Measurements from ENCODE around the gene PPIA. TPM values are rescaled to one million over a fixed set of nuclear protein-coding genes. Genes with fewer than 3 reads are reported as not detected.

The PPIA gene
- total RNA-seq, 1 experiment from 2014 or later = 2,409 TPM

DNA sequence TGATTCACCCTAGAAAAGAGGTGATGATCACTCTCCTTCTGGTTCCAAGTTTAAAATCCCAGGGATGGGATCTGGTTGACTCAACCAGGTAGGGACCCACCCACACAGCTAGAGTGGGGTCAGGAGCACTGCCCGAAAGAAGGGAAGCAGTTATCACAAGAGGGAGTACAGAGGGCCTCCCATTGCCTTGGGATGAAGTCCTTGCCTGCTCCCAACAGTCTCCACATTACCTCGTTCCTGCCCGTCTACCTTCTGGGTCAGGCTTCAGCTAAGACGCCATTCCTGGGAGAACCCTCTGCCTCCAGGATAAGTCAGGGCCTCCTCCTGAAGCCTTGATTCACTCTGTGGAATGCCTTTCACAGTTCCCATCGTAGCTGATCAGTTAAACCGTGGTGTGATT, 24.0 kb upstream of the PPIA start:
- Histone ChIP-seq H3K14ac (ENCODE audit: insufficient read depth, low read length) (no peak overlapping the region), H3K56ac (ENCODE audit: insufficient read length, low read depth, low read length) (no peak overlapping the region), H3K23ac (ENCODE audit: insufficient read length, low read depth, low read length) (no peak overlapping the region), H2BK5ac (ENCODE audit: insufficient read length, low read length) (no peak overlapping the region), H3K4me2 (ENCODE audit: insufficient read depth, insufficient read length, low read length) (no peak overlapping the region), H2AK5ac (ENCODE audit: insufficient read length, low read length) (no peak overlapping the region), H3K27me3 (ENCODE audit: insufficient read depth, low read length) (no peaks in the 10 kb centered on the region), H2BK15ac (ENCODE audit: low read depth, low read length) (no peak overlapping the region), H3T11ph (ENCODE audit: low read length) (no peak overlapping the region), H3K79me2 (ENCODE audit: insufficient read depth, low read length) (no peaks in the 10 kb centered on the region), H2BK12ac (ENCODE audit: insufficient read length, low read depth, low read length) (no peak overlapping the region), H3K4me1 (ENCODE audit: insufficient read depth, low read length) (no peaks in the 10 kb centered on the region), H4K20me1 (ENCODE audit: control insufficient read depth, insufficient read depth, insufficient read length) (no peaks in the 10 kb centered on the region), H3K27ac (ENCODE audit: insufficient read length, low read depth, low read length) (no peak overlapping the region), H3K9me3 (ENCODE audit: control insufficient read depth, low read depth, low read length) (no peaks in the 10 kb centered on the region), H3K4ac (ENCODE audit: low read depth, low read length) (no peak overlapping the region), H3K9ac (ENCODE audit: extremely low read depth, insufficient read length, low read length) (no peak overlapping the region), H2AFZ (ENCODE audit: low read length) (no peak overlapping the region), H4K91ac (ENCODE audit: insufficient read length, low read depth, low read length) (no peak overlapping the region), H4K5ac (ENCODE audit: insufficient read length, low read depth, low read length) (no peak overlapping the region), H3K79me1 (ENCODE audit: insufficient read depth, low read depth, low read length, poor library complexity, severe bottlenecking) (no peaks in the 10 kb centered on the region), H3K18ac (ENCODE audit: insufficient read length, low read depth, low read length) (no peak overlapping the region), H3K23me2 (ENCODE audit: insufficient read length, low read depth, low read length, poor library complexity, severe bottlenecking) (no peaks in the 10 kb centered on the region), H4K8ac (replicated peaks; ENCODE audit: insufficient read length, low read depth, low read length) (no peak overlapping the region), H2BK20ac (ENCODE audit: low read depth, low read length, poor library complexity, severe bottlenecking) (no peak overlapping the region), H2BK120ac (ENCODE audit: low read depth, low read length, poor library complexity, severe bottlenecking) (no peak overlapping the region)
- Mint-ChIP-seq H3K4me1 (peaks cover 11 to 16% of the 10 kb centered on the region in 2 experiments), H3K27ac (peak overlapping the region in 1 of 3 experiments; percentile 48; a peak in 1 of 7 replicates), H3K27me3 (ENCODE audit: low read depth) (peaks cover 8% of the 10 kb centered on the region), H3K4me3 (no peak overlapping the region), H3K36me3 (ENCODE audit: insufficient read depth in 1 of 3, low read depth in 3 of 3) (peaks cover 4 to 19% (median 19%) of the 10 kb centered on the region in 3 experiments; a peak in 6 of 7 replicates), H3K9me3 (peaks cover 0 to 4% of the 10 kb centered on the region in 2 experiments; a peak in 1 of 5 replicates)
- TF ChIP-seq, protein P1, sequence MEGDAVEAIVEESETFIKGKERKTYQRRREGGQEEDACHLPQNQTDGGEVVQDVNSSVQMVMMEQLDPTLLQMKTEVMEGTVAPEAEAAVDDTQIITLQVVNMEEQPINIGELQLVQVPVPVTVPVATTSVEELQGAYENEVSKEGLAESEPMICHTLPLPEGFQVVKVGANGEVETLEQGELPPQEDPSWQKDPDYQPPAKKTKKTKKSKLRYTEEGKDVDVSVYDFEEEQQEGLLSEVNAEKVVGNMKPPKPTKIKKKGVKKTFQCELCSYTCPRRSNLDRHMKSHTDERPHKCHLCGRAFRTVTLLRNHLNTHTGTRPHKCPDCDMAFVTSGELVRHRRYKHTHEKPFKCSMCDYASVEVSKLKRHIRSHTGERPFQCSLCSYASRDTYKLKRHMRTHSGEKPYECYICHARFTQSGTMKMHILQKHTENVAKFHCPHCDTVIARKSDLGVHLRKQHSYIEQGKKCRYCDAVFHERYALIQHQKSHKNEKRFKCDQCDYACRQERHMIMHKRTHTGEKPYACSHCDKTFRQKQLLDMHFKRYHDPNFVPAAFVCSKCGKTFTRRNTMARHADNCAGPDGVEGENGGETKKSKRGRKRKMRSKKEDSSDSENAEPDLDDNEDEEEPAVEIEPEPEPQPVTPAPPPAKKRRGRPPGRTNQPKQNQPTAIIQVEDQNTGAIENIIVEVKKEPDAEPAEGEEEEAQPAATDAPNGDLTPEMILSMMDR (conservative IDR thresholded peaks at IDR 0.05) = no peak
- no peak for DNase-seq
- no CpG with 5 or more reads among the region's 6 CpGs for WGBS (ENCODE audit: extremely low coverage, insufficient read length, low lambda C conversion rate)

Measured in H9 (cell line).